GM23338 (cell line): ENCODE measurements around the gene PAPOLG.
A peak's percentile ranks its signal among the peaks of the same experiment; 100 is the strongest.

ENCODE experiments used
- CREB1 ChIP-seq: fragments of 250-450 bp; sonication (Bioruptor Pico); IDR thresholded peaks from 2 replicates; pipeline ENCODE4 v1.5.0; 2020; ENCODE audit warnings: low read depth, mild to moderate bottlenecking, moderate library complexity
- EZH2 ChIP-seq: fragments of 200-600 bp; sonication (generic); IDR thresholded peaks from one replicate; pipeline ENCODE4 v1.8.0; 2017; ENCODE audit warnings: antibody characterized with exemption, mild to moderate bottlenecking, low read depth; ENCODE audit not compliant: unreplicated experiment
- EZH2phosphoT487 ChIP-seq: fragments of 200-600 bp; sonication (generic); IDR thresholded peaks from one replicate; pipeline ENCODE4 v1.8.1; 2018; ENCODE audit warnings: antibody characterized with exemption; ENCODE audit not compliant: unreplicated experiment
- JUNB ChIP-seq: IDR thresholded peaks from one replicate; pipeline ENCODE4 v1.6.1; 2016; ENCODE audit warnings: antibody characterized with exemption; ENCODE audit not compliant: unreplicated experiment
- NANOG ChIP-seq: IDR thresholded peaks from 2 replicates; pipeline ENCODE4 v1.6.1; 2016; ENCODE audit warnings: antibody characterized with exemption, borderline replicate concordance
- POLR2AphosphoS5 ChIP-seq: IDR thresholded peaks from 2 replicates; pipeline ENCODE4 v1.6.1; 2016; ENCODE audit warnings: antibody characterized with exemption, low read depth
- STAT1 ChIP-seq: IDR thresholded peaks from one replicate; pipeline ENCODE4 v1.6.1; 2016; ENCODE audit warnings: antibody characterized with exemption; ENCODE audit not compliant: unreplicated experiment
- ZNF114 ChIP-seq: fragments of 250-450 bp; sonication (Bioruptor Pico); IDR thresholded peaks from 2 replicates; pipeline ENCODE4 v1.5.0; 2020; ENCODE audit warnings: mild to moderate bottlenecking, moderate library complexity
- ZNF462 ChIP-seq: fragments of 250-450 bp; sonication (Bioruptor Pico); IDR thresholded peaks from 2 replicates; pipeline ENCODE4 v1.5.0; 2020; ENCODE audit warnings: mild to moderate bottlenecking, moderate library complexity
- TF ChIP-seq, protein P1 (sequence below), 2 experiments: fragments of 200-600 bp in 1 of 2; sonication (generic) in 1 of 2; conservative IDR thresholded peaks; 2 replicates each; pipeline versions ENCODE4 v1.5.1 to v1.6.1; 2016 to 2017; ENCODE audit warnings: antibody characterized with exemption in 2 of 2, low read depth in 2 of 2, mild to moderate bottlenecking in 2 of 2, moderate library complexity in 1 of 2
- TF ChIP-seq, protein P2 (sequence below): IDR thresholded peaks from one replicate; pipeline ENCODE4 v1.6.1; 2018; ENCODE audit warnings: antibody characterized with exemption; ENCODE audit not compliant: unreplicated experiment
- TF ChIP-seq, protein P3 (sequence below): IDR thresholded peaks from 2 replicates; pipeline ENCODE4 v1.6.1; 2016; ENCODE audit warnings: antibody characterized with exemption

DNA sequence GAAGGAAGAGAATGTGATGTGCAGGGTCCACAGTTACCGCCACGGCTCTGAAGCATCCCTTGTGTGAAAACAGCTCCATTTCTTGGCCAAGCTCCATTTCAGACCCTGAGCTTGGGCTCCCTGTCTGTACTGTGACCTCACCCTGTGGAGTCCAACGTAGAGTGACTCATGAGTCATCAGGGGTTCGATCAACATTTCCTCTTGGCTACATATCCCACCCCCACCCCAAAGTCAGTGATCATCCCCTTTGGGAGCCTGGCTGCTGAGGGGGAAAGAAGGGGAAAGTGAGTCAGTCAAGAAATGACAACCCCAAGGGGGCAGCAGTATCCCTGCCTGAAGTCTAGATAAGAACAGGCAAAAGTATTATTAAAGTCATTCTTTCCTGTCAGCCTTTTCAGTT lies 62.2 kb downstream of the PAPOLG start:
- TF ChIP-seq POLR2AphosphoS5, result no peak
- TF ChIP-seq, protein P1, sequence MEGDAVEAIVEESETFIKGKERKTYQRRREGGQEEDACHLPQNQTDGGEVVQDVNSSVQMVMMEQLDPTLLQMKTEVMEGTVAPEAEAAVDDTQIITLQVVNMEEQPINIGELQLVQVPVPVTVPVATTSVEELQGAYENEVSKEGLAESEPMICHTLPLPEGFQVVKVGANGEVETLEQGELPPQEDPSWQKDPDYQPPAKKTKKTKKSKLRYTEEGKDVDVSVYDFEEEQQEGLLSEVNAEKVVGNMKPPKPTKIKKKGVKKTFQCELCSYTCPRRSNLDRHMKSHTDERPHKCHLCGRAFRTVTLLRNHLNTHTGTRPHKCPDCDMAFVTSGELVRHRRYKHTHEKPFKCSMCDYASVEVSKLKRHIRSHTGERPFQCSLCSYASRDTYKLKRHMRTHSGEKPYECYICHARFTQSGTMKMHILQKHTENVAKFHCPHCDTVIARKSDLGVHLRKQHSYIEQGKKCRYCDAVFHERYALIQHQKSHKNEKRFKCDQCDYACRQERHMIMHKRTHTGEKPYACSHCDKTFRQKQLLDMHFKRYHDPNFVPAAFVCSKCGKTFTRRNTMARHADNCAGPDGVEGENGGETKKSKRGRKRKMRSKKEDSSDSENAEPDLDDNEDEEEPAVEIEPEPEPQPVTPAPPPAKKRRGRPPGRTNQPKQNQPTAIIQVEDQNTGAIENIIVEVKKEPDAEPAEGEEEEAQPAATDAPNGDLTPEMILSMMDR (conservative IDR thresholded peaks at IDR 0.05; ENCODE audit: low read depth in 2 of 2), result peak; percentile 36 to 50
- no peak for TF ChIP-seq EZH2
- TF ChIP-seq, protein P2, sequence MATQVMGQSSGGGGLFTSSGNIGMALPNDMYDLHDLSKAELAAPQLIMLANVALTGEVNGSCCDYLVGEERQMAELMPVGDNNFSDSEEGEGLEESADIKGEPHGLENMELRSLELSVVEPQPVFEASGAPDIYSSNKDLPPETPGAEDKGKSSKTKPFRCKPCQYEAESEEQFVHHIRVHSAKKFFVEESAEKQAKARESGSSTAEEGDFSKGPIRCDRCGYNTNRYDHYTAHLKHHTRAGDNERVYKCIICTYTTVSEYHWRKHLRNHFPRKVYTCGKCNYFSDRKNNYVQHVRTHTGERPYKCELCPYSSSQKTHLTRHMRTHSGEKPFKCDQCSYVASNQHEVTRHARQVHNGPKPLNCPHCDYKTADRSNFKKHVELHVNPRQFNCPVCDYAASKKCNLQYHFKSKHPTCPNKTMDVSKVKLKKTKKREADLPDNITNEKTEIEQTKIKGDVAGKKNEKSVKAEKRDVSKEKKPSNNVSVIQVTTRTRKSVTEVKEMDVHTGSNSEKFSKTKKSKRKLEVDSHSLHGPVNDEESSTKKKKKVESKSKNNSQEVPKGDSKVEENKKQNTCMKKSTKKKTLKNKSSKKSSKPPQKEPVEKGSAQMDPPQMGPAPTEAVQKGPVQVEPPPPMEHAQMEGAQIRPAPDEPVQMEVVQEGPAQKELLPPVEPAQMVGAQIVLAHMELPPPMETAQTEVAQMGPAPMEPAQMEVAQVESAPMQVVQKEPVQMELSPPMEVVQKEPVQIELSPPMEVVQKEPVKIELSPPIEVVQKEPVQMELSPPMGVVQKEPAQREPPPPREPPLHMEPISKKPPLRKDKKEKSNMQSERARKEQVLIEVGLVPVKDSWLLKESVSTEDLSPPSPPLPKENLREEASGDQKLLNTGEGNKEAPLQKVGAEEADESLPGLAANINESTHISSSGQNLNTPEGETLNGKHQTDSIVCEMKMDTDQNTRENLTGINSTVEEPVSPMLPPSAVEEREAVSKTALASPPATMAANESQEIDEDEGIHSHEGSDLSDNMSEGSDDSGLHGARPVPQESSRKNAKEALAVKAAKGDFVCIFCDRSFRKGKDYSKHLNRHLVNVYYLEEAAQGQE, result no peak
- no peak for TF ChIP-seq JUNB
- TF ChIP-seq NANOG, result no peak
- TF ChIP-seq EZH2phosphoT487, result no peak
- no peak for TF ChIP-seq CREB1
- TF ChIP-seq ZNF114 (CRISPR knock-in tag), result no peak
- TF ChIP-seq, protein P3, sequence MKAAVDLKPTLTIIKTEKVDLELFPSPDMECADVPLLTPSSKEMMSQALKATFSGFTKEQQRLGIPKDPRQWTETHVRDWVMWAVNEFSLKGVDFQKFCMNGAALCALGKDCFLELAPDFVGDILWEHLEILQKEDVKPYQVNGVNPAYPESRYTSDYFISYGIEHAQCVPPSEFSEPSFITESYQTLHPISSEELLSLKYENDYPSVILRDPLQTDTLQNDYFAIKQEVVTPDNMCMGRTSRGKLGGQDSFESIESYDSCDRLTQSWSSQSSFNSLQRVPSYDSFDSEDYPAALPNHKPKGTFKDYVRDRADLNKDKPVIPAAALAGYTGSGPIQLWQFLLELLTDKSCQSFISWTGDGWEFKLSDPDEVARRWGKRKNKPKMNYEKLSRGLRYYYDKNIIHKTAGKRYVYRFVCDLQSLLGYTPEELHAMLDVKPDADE, result no peak
- no peak for TF ChIP-seq STAT1
- no peak for TF ChIP-seq ZNF462 (CRISPR knock-in tag)
